T-helper 17 cell (primary cell): ENCODE data around the gene CNPY4. TPM values are rescaled to one million over a fixed set of nuclear protein-coding genes. Genes with fewer than 3 reads are reported as not detected.

Experiments used
- ATAC-seq: fragments of 150-1000 bp; cut with Tn5 transposase; 2 replicates; pipeline ENCODE4 v1.10.0; 2021; ENCODE audit warnings: mild to moderate bottlenecking, moderate library complexity
- DNase-seq, 3 donors: peaks; one replicate each; pipeline versions ENCODE4 v3.0.0 to v3.0.0-alpha.2; 2020 to 2021
- H3K9me3 ChIP-seq: one replicate; pipeline ENCODE4 v1.7.0; 2013; ENCODE audit warnings: low read length, mild to moderate bottlenecking; ENCODE audit not compliant: control insufficient read depth, poor library complexity, severe bottlenecking
- H3K27ac Mint-ChIP-seq: one replicate; pipeline ENCODE4 v1.8.0; 2022; ENCODE audit warnings: mild to moderate bottlenecking, moderate library complexity, mixed read lengths
- H3K27me3 Mint-ChIP-seq: one replicate; pipeline ENCODE4 v1.8.0; 2022; ENCODE audit warnings: mixed read lengths
- H3K36me3 Mint-ChIP-seq: one replicate; pipeline ENCODE4 v1.8.0; 2022; ENCODE audit warnings: low read depth, mixed read lengths
- H3K4me1 Mint-ChIP-seq: one replicate; pipeline ENCODE4 v1.8.0; 2022; ENCODE audit warnings: mild to moderate bottlenecking, mixed read lengths
- H3K4me3 Mint-ChIP-seq: one replicate; pipeline ENCODE4 v1.8.0; 2022; ENCODE audit warnings: mild to moderate bottlenecking, moderate library complexity, mixed read lengths
- total RNA-seq, 4 donors: library from RNA in 2 of 4; stranded (reverse) in 2 of 4; gene quantifications; one replicate each; pipeline ENCODE4 v1.2.3 and lab custom pipeline; 2022 to 2026

Gene CNPY4
- total RNA-seq, 2 donors from 2014 or later, result 22.5 to 22.6 TPM

DNA sequence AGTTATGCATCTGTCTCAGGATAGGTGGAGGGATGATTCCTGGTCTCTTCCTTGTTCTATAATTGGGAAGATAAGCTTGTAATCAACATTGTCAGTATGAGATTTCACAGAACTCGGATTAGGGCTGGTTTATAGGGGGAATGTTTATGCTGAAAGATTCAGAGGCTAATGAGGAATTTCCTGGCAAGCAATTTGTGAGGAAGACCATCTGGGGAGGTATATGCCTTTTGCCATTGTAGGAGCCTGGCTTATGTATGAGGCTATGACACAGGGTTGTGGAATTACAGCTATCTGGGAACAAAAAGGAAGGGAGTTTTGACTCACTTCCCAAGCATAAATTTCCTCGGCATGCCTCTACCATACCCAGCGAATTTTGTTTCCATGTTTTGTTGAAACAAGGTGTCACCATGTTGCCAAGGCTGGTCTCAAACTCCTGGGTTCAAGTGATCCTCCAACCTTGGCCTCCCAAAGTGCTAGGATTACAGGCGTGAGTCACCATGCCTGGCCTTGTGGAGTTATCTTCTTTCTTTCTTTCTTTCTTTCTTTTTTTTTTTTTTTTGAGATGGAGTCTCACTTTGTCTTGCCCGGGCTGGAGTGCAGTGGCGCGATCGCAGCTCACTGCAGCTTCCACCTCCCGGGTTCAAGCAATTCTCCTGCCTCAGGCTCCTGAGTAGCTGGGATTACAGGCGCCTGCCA is 32.2 kb upstream of the CNPY4 start:
- H3K9me3 ChIP-seq, result no peaks in the 10 kb centered on the region
- H3K36me3 Mint-ChIP-seq, result peaks cover 5% of the 10 kb centered on the region
- no peak overlapping the region for H3K4me3 Mint-ChIP-seq
- no peak for DNase-seq
- H3K4me1 Mint-ChIP-seq, result peaks cover 19% of the 10 kb centered on the region
- no peaks in the 10 kb centered on the region for H3K27me3 Mint-ChIP-seq
- H3K27ac Mint-ChIP-seq, result no peak overlapping the region
- ATAC-seq, result no peak

DNA sequence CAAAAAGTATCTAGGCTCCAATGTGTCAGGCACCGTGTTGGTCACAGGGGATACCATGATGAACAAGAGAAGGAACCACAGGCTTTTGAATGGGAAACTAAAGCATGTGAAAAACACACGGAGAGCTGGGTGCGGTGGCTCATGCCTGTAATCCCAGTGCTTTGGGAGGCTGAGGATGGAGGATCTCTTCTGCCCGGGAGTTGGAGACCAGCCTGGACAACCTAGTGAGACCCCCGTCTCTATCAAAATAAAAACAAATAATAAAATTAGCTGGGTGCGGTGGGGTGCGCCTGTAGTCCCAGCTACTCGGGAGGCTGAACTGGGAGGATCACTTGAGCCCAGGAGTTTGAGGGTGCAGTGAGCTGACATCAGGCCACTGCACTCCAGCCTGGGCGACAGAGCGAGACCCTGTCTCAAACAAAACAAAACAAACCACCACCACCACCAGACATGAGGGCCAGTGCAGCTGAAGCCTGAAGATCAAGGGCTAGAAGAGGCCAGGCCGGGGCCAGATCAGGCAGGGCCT is 31.3 kb upstream of the CNPY4 start:
- peaks cover 6% of the 10 kb centered on the region for H3K36me3 Mint-ChIP-seq
- peak overlapping the region; percentile 96 for H3K27ac Mint-ChIP-seq
- ATAC-seq (no peak), DNase-seq (no peak)
- peaks cover 12% of the 10 kb centered on the region for H3K4me1 Mint-ChIP-seq
- peak overlapping the region; percentile 92 for H3K4me3 Mint-ChIP-seq
- H3K9me3 ChIP-seq, result no peaks in the 10 kb centered on the region
- no peaks in the 10 kb centered on the region for H3K27me3 Mint-ChIP-seq

DNA sequence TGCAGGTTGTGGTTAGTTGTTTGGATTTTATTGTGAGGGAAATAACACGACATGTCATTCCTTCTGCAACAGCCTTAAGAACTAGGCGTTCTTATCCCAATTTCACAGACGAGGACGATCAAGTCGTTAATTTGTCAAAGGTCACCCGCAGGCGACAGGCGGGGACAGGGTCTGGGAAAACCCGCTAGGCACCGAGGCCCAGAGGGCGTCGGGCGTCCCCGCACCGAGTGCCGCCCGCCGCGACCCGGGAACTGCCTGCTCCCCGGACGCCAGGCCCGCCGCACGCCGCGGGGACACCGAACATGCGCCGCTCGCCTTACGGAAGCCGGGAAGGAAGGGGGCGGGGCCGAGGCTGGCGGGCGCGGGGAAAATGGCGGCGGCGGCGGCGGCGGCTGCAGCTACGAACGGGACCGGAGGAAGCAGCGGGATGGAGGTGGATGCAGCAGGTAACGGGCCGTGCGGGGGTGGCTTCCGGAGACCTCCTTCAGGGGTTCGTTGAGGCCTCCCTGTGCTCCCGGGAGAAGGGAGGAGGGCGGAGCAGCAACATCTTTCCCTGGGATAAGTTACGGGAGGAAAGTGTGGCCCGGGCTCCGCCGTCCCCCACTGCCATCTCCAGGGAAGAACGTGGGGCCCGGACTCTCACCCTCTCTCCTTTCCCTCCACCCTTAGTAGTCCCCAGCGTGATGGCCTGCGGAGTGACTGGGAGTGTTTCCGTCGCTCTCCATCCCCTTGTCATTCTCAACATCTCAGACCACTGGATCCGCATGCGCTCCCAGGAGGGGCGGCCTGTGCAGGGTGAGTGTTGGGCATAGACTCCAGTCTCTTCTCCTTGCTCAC is 30.6 kb upstream of the CNPY4 start, which contains the start of gene COPS6:
TSS of gene COPS6 (plus strand) at position 349 of the 837 bp plus-strand sequence. CDS start at position 371, 22 bp downstream.
- peaks cover 7% of the 10 kb centered on the region for H3K36me3 Mint-ChIP-seq
- no peaks in the 10 kb centered on the region for H3K9me3 ChIP-seq
- no peaks in the 10 kb centered on the region for H3K27me3 Mint-ChIP-seq
- peak within 1 kb of the TSS; percentile 92 for H3K4me3 Mint-ChIP-seq
- peak; percentile 82 to 89 (median 87) for DNase-seq
- peak; percentile 85 for ATAC-seq
- H3K4me1 Mint-ChIP-seq, result peaks cover 12% of the 10 kb centered on the region
- H3K27ac Mint-ChIP-seq, result peak within 1 kb of the TSS; percentile 96

DNA sequence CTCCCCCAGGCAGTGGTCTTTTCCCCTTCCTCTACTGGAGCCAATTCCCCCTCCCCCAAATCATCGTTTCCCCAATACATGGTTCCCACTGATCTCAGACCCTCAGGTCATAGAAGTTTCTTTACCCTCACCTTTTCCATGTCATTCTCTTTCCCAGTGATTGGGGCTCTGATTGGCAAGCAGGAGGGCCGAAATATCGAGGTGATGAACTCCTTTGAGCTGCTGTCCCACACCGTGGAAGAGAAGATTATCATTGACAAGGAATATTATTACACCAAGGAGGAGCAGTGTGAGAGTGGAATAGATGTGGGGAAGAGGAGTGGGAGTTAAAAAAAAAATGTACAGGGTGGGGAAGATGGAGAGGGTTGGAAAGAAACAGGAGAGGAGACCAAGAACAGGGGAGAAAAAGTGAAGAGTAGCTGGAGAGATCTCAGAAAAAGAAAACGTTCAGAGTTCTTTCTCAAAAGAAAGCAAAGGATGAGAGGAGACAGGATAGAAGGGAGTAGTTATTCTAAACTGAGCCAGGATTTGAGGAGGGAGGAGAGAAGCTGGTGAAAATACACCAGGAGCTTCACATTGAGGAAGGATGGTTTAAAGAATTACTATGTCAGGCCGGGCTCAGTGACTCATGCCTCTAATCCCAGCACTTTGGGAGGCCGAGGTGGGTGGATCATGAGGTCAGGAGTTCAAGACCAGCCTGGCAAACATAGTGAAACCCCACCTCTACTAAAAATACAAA is 29.8 kb upstream of the CNPY4 start:
- Mint-ChIP-seq H3K4me3 (peak overlapping the region; percentile 92), H3K27me3 (no peaks in the 10 kb centered on the region), H3K4me1 (peaks cover 12% of the 10 kb centered on the region), H3K36me3 (peaks cover 7% of the 10 kb centered on the region), H3K27ac (peak overlapping the region; percentile 96)
- ATAC-seq, result no peak
- DNase-seq, result no peak
- H3K9me3 ChIP-seq, result no peaks in the 10 kb centered on the region

DNA sequence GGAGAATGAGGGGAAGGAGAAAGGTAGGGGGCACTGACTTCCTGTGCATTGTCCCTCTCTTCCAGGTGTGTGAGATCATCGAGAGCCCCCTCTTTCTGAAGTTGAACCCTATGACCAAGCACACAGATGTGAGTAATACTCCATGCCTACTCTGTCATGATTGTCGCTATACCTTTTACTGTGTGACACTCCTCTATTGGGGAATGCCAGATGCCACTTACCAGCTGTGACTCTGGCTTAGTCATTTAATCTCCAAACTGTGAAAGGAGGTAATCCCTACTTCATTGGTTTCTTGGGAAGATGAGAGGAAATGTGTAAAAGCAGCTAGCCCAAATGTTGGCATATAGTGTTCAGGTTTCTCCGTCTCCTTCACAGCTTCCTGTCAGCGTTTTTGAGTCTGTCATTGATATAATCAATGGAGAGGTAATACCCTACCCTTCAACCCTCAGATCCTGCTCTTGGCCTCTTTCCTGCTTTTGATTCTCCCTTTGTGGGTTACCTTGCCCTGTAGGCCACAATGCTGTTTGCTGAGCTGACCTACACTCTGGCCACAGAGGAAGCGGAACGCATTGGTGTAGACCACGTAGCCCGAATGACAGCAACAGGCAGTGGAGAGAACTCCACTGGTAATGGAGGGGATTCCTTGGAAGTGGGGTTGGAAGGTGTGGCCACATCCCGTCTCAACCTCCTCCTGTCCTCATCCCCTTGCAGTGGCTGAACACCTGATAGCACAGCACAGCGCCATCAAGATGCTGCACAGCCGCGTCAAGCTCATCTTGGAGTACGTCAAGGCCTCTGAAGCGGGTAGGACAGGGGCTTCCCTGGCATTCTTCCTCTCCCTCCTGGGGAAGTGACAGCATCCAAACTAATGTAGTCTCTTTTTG is 28.7 kb upstream of the CNPY4 start:
- H3K4me1 Mint-ChIP-seq, result peaks cover 14% of the 10 kb centered on the region
- H3K4me3 Mint-ChIP-seq, result peak overlapping the region; percentile 92
- DNase-seq, result no peak
- peaks cover 7% of the 10 kb centered on the region for H3K36me3 Mint-ChIP-seq
- no peaks in the 10 kb centered on the region for H3K9me3 ChIP-seq
- no peak for ATAC-seq
- H3K27me3 Mint-ChIP-seq, result no peaks in the 10 kb centered on the region
- H3K27ac Mint-ChIP-seq, result peak overlapping the region; percentile 96

DNA sequence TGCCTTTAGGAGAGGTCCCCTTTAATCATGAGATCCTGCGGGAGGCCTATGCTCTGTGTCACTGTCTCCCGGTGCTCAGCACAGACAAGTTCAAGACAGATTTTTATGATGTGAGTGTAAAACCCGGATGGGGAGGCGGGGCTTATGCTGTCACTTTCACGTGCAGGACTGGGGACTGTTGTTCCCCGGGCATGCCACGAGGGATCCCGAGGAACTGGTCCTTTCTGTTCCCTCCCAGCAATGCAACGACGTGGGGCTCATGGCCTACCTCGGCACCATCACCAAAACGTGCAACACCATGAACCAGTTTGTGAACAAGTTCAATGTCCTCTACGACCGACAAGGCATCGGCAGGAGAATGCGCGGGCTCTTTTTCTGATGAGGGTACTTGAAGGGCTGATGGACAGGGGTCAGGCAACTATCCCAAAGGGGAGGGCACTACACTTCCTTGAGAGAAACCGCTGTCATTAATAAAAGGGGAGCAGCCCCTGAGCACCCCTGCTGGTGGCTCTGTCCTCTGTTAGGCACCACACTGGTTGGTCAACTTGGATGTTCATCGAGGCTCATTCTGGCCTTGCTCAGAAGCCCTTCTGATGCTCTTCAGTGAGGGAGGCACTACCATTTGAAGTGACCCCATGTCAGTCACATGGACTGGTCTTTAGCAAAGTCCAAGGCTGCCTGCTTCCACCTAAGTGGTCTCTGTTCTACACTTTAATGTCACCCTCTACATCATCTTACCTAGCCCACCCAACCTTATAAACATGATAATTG is 27.8 kb upstream of the CNPY4 start:
- peak overlapping the region; percentile 31 for H3K4me3 Mint-ChIP-seq
- no peak for ATAC-seq
- H3K27me3 Mint-ChIP-seq, result no peaks in the 10 kb centered on the region
- DNase-seq, result no peak
- peak overlapping the region; percentile 72 for H3K27ac Mint-ChIP-seq
- no peaks in the 10 kb centered on the region for H3K9me3 ChIP-seq
- peaks cover 14% of the 10 kb centered on the region for H3K4me1 Mint-ChIP-seq
- peaks cover 10% of the 10 kb centered on the region for H3K36me3 Mint-ChIP-seq

DNA sequence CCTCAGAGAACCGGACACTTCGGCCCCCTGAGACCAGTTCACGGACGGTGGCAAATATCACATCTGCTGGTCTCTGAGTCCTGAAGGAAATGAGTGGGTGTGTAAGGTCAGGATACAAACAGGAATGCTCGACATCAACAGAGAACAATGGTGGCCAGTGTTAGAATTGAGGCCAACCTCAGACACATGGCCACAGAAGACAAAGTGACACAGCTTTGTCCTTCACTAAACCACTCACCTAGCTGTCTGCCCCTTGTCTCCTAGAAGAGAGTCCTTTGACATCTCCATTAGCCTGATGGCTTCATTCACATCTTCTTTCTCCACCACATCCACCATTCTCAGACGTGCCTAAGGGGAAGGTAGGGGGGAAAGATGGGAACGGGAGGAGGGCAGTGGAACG is 26.4 kb upstream of the CNPY4 start:
- no peak overlapping the region for H3K4me3 Mint-ChIP-seq
- DNase-seq (no peak), ATAC-seq (no peak)
- peak overlapping the region; percentile 91 for H3K27ac Mint-ChIP-seq
- peaks cover 17% of the 10 kb centered on the region for H3K4me1 Mint-ChIP-seq
- H3K9me3 ChIP-seq, result no peaks in the 10 kb centered on the region
- H3K36me3 Mint-ChIP-seq, result peaks cover 11% of the 10 kb centered on the region
- H3K27me3 Mint-ChIP-seq, result no peaks in the 10 kb centered on the region

DNA sequence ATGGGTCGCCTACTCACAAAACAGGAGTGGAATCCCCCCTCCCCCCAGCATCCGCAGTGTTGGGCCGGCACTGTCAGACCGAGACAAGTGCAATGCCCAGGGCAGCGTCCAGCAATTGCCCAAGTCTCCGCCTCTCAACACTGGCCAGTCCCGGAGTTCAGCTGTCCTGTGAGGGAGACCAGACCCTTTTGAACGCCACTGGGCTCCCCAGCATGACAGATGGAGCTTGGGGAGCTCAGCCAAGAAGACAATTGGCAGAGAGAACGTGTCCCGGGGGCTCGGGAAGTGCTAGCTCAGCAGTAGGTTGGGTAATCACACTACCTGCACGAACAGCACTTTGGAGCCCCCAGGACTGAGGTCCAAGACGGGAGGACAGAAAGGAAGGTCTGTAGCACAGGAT is 25.9 kb upstream of the CNPY4 start:
- no peak for DNase-seq
- H3K27ac Mint-ChIP-seq, result peak overlapping the region; percentile 91
- ATAC-seq, result no peak

DNA sequence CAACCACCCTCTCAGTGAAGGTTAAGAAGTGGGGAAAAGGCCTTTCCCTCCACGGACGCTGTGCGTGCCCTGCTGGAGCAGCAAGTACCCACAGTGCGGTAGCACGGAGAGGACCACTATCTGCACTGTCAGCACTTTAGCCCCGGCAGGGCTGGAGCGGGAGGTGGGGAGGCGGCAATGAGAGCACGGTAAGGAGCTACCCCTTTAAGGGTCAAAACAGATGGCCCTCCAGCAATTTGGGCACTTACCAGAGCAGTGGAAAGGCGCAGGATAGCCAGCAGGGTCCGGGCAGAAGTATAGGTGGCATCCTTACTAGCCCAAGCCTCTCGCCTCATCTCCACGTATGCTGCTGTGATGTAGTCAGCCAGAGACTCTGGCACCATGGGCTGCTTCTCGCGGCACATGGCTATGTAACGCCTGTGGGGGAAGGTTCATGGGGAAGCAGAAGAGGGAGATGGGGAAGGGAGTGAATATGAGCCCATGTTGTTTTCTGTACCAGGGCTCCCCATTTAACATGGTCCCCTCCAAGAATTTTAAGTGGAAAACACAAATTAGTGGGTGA is 25.4 kb upstream of the CNPY4 start:
- no peak for DNase-seq
- Mint-ChIP-seq H3K4me3 (no peak overlapping the region), H3K27ac (peak overlapping the region; percentile 91), H3K4me1 (peaks cover 23% of the 10 kb centered on the region), H3K36me3 (peaks cover 12% of the 10 kb centered on the region), H3K27me3 (no peaks in the 10 kb centered on the region)
- H3K9me3 ChIP-seq, result no peaks in the 10 kb centered on the region
- ATAC-seq, result no peak

More for the DNA sequence above, 25.9 kb upstream of the CNPY4 start:
- H3K27me3 Mint-ChIP-seq, result no peaks in the 10 kb centered on the region
- H3K4me1 Mint-ChIP-seq, result peaks cover 18% of the 10 kb centered on the region
- peaks cover 12% of the 10 kb centered on the region for H3K36me3 Mint-ChIP-seq
- no peak overlapping the region for H3K4me3 Mint-ChIP-seq
- H3K9me3 ChIP-seq, result no peaks in the 10 kb centered on the region

DNA sequence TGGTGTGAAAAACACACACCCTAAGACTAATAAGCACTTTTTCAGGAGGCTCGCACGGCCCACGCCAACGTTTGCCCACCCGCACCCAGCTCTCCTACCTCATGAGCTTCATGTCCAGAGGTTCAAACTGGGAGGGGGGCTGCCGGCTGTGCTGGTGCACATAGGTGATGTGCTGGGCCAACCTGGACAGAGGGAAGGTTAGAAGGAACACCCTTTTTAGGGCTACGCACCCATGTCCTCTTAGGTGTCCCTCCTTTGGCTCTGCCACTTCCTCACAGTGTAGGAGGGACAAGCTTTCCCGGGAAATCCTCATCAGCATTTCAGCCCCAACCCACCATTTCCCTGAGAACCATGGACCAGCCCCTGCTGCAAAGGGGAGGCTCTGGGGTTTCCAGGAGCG is 24.1 kb upstream of the CNPY4 start:
- H3K27me3 Mint-ChIP-seq, result no peaks in the 10 kb centered on the region
- peaks cover 28% of the 10 kb centered on the region for H3K4me1 Mint-ChIP-seq
- H3K4me3 Mint-ChIP-seq, result no peak overlapping the region
- H3K36me3 Mint-ChIP-seq, result peaks cover 9% of the 10 kb centered on the region
- H3K27ac Mint-ChIP-seq, result peak overlapping the region; percentile 80
- ATAC-seq, result no peak
- H3K9me3 ChIP-seq, result no peaks in the 10 kb centered on the region
- no peak for DNase-seq

DNA sequence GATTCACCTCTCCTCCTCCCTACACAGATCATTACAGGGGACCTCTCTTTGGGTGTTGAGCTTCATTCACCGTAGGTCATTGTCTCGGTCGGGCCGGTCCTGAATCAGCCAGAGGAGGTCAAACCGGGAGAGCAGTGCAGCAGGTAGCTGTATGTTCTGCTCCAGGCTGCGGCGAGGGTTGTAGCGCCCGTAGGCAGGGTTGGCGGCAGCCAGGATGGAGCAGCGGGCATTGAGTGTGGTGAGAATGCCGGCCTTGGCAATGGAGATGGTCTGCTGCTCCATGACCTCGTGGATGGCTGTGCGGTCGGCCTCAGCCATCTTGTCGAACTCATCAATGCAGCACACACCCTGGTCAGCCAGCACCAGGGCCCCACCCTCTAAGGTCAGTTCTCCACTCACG is 23.7 kb upstream of the CNPY4 start:
- no peak for ATAC-seq
- H3K27me3 Mint-ChIP-seq, result no peaks in the 10 kb centered on the region
- DNase-seq, result no peak
- H3K4me3 Mint-ChIP-seq, result no peak overlapping the region
- H3K9me3 ChIP-seq, result no peaks in the 10 kb centered on the region
- H3K4me1 Mint-ChIP-seq, result peaks cover 30% of the 10 kb centered on the region
- peaks cover 9% of the 10 kb centered on the region for H3K36me3 Mint-ChIP-seq
- H3K27ac Mint-ChIP-seq, result peak overlapping the region; percentile 32
